ENCODE data around the gene CHST10. TPM values are rescaled to one million over a fixed set of nuclear protein-coding genes. Genes with fewer than 3 reads are reported as not detected.
"Not testable (repeated sequence)": the region's sequence is repeated elsewhere in the genome, so short reads cannot be mapped to it uniquely, and the experiment has no call there.

CHST10 gene
- total RNA-seq: 1 to 10 TPM; 6.2 to 8.5 TPM

DNA sequence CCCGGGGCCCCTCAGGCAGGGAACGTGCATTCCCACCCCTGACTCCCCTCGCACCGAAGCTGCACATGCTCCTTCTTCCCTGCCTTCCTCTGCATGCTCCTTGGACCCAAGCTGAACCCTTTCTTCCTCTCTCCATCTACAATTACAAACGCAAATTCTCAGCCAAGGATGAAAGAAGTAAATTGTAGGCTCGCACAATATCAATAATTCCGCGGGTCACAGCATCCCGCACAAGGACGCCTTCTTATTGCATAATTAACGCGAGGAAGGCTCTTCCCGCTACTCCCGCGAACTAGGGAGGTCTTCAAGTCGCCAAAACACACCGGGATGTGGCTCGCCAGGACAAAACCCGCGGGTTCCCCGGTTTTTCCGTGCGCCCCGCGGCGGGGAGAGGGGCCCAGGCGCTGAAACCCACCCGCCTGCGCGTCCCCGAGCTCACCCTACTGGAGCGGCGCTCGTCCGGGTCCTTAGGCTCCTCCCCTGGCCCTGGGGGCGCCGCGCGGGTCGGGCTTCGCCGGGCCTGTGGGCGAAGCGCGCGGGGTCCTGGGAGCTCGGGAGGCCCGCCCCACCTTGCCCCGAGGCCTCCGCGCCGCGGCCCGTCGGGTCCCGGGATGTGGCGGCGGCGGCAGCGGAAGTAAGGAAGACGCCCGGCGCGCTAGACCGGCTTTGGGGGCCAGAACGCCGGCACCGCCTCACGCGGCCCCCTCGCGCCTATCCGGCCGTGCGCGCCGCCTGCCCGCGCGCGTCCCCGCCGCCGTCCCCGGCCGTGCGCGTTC, at the start of gene CHST10:
Gene CHST10, minus strand, starts transcription at position 734 of the 776 bp plus-strand sequence. CDS start 10,993 bp downstream, outside the sequence.
- H3K4me1 Mint-ChIP-seq (ENCODE audit: low read depth): peaks cover 20% of the 10 kb centered on the region
- H3K27me3 Mint-ChIP-seq (ENCODE audit: low read depth): peaks cover 4% of the 10 kb centered on the region
- H3K4me3 Mint-ChIP-seq: peak within 1 kb of the TSS; percentile 86
- DNase-seq: peak; percentile 54
- peaks cover 2% of the 10 kb centered on the region for H3K36me3 Mint-ChIP-seq (ENCODE audit: low read depth)
- H3K27ac Mint-ChIP-seq: peak within 1 kb of the TSS; percentile 65
- H3K9me3 Mint-ChIP-seq (ENCODE audit: insufficient read depth): no peaks in the 10 kb centered on the region
- CTCF ChIA-PET: interaction anchor here (1.0 to 1.8 kb wide), 3 partner anchors 10 to 154 kb away, joined by 3 to 8 read pairs (median 4); no protein-coding TSS in a partner anchor
- ATAC-seq: peak; percentile 93
- POLR2A ChIA-PET: interaction anchor here (0.6 to 1.5 kb wide), 3 partner anchors 50 to 163 kb away, joined by 3 to 5 read pairs (median 3); partner anchors contain the start of gene PDCL3

- Mint-ChIP-seq H3K27me3 (ENCODE audit: low read depth) (peaks cover 2% of the 10 kb centered on the region), H3K27ac (no peak overlapping the region), H3K9me3 (ENCODE audit: insufficient read depth) (peaks cover 21% of the 10 kb centered on the region), H3K4me1 (ENCODE audit: low read depth) (no peaks in the 10 kb centered on the region), H3K4me3 (no peak overlapping the region), H3K36me3 (ENCODE audit: low read depth) (no peaks in the 10 kb centered on the region)
- POLR2A ChIA-PET: no interaction called here
- DNase-seq (no peak), ATAC-seq (no peak)
- CTCF ChIA-PET: no interaction called here
Observed at GRCh38 chr2:100460904-100461530, 43.5 kb upstream of the CHST10 start.

DNA sequence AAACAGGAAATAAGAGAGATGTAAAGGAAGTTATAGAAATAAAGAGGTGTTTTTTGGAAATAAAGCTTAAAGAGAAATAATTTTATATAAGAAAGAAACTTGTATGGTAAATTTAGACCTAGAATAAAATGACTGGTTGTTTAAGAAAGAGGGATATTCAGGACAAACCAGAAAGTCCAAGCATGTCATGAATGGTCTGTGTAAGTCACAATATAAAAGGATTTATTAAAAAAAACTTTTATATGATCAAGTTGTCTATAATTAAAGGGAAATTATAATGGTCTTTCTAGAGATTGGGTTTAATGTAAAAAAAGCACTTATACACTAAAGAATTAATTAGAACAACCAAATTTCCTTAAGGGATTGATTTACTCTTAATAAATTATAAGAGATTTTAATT, 38.9 kb upstream of the CHST10 start:
- H3K4me3 Mint-ChIP-seq; POLR2A ChIA-PET; H3K4me1 Mint-ChIP-seq (ENCODE audit: low read depth); H3K27ac Mint-ChIP-seq; DNase-seq; H3K27me3 Mint-ChIP-seq (ENCODE audit: low read depth); H3K36me3 Mint-ChIP-seq (ENCODE audit: low read depth); ATAC-seq; CTCF ChIA-PET: not testable (repeated sequence)
- peaks cover 27% of the 10 kb centered on the region for H3K9me3 Mint-ChIP-seq (ENCODE audit: insufficient read depth)

DNA sequence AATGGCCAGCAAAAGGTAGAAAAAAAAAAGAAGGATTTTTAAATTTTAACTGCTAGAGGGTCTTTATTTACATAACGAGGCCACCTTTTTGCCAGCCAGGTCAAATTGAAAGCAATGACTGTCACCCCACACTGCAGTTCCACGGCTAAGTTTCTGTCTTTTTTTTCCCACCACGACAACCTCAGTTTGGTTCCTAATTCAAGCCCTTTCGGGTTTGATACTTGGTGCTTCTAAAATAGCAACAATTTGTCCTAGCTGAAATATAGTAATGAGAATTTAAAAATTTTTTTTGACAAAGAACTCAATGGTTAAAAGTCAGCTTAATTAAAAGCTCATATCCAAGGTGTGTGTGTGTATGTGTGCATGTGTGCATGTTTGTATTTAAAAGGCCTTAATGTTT, 36.4 kb upstream of the CHST10 start:
- Mint-ChIP-seq H3K4me1 (ENCODE audit: low read depth) (no peaks in the 10 kb centered on the region), H3K27ac (no peak overlapping the region), H3K27me3 (ENCODE audit: low read depth) (no peaks in the 10 kb centered on the region), H3K36me3 (ENCODE audit: low read depth) (no peaks in the 10 kb centered on the region), H3K9me3 (ENCODE audit: insufficient read depth) (peaks cover 16% of the 10 kb centered on the region), H3K4me3 (no peak overlapping the region)
- no peak for DNase-seq
- POLR2A ChIA-PET: no interaction called here
- CTCF ChIA-PET: no interaction called here
- ATAC-seq: no peak

GRCh38 chr2:100451734-100452133, 34.3 kb upstream of the CHST10 start:
- ATAC-seq (no peak), DNase-seq (no peak)
- no peak overlapping the region for H3K4me3 Mint-ChIP-seq
- no peaks in the 10 kb centered on the region for H3K36me3 Mint-ChIP-seq (ENCODE audit: low read depth)
- no peaks in the 10 kb centered on the region for H3K27me3 Mint-ChIP-seq (ENCODE audit: low read depth)
- ChIA-PET POLR2A (no interaction called here), CTCF (interaction anchor here (1.0 to 1.1 kb wide), 2 partner anchors 8 to 71 kb away, joined by 3 read pairs; no protein-coding TSS in a partner anchor)
- no peak overlapping the region for H3K27ac Mint-ChIP-seq
- H3K4me1 Mint-ChIP-seq (ENCODE audit: low read depth): no peaks in the 10 kb centered on the region
- H3K9me3 Mint-ChIP-seq (ENCODE audit: insufficient read depth): peaks cover 8% of the 10 kb centered on the region

DNA sequence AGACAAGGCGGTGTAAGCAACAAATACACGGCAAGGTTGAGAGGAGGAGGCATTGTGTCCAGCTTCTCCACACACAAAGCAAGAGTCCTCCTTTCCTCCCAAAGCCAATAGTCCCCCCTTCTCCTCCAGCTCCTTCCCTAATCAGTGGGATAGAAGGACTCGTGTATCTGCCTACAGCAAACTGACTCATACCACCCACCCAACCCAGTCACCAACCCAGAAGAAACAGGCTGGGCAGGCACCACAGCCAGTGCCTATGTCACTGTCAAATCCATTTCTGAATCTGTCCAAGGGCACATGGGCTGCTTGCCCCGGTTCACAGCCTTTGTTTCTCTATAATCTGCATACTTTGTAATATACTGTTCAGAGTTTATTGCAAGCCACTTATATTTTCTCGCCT, 33.6 kb upstream of the CHST10 start:
- no peak overlapping the region for H3K4me3 Mint-ChIP-seq
- H3K36me3 Mint-ChIP-seq (ENCODE audit: low read depth): no peaks in the 10 kb centered on the region
- no peak for ATAC-seq
- ChIA-PET CTCF (interaction anchor here (1.1 kb wide), 1 partner anchor 9 kb away, joined by 3 read pairs; no protein-coding TSS in a partner anchor), POLR2A (interaction anchor here (0.8 kb wide), 1 partner anchor 9 kb away, joined by 4 read pairs; no protein-coding TSS in a partner anchor)
- no peaks in the 10 kb centered on the region for H3K4me1 Mint-ChIP-seq (ENCODE audit: low read depth)
- no peak for DNase-seq
- no peak overlapping the region for H3K27ac Mint-ChIP-seq
- no peaks in the 10 kb centered on the region for H3K27me3 Mint-ChIP-seq (ENCODE audit: low read depth)
- peaks cover 6% of the 10 kb centered on the region for H3K9me3 Mint-ChIP-seq (ENCODE audit: insufficient read depth)

GRCh38 chr2:100446696-100447095, 29.2 kb upstream of the CHST10 start:
- DNase-seq (no peak), ATAC-seq (no peak)
- H3K9me3 Mint-ChIP-seq (ENCODE audit: insufficient read depth): no peaks in the 10 kb centered on the region
- no peaks in the 10 kb centered on the region for H3K36me3 Mint-ChIP-seq (ENCODE audit: low read depth)
- no peak overlapping the region for H3K4me3 Mint-ChIP-seq
- CTCF ChIA-PET: no interaction called here
- H3K27me3 Mint-ChIP-seq (ENCODE audit: low read depth): peaks cover 5% of the 10 kb centered on the region
- no peaks in the 10 kb centered on the region for H3K4me1 Mint-ChIP-seq (ENCODE audit: low read depth)
- POLR2A ChIA-PET: interaction anchor here (0.6 kb wide), 1 partner anchor 229 kb away, joined by 3 read pairs; no protein-coding TSS in a partner anchor
- no peak overlapping the region for H3K27ac Mint-ChIP-seq

GRCh38 chr2:100437751-100438150, 20.3 kb upstream of the CHST10 start:
- ChIA-PET POLR2A (no interaction called here), CTCF (no interaction called here)
- no peak for ATAC-seq
- Mint-ChIP-seq H3K27me3 (ENCODE audit: low read depth) (peaks cover 21% of the 10 kb centered on the region), H3K4me3 (no peak overlapping the region), H3K36me3 (ENCODE audit: low read depth) (no peaks in the 10 kb centered on the region), H3K9me3 (ENCODE audit: insufficient read depth) (no peaks in the 10 kb centered on the region), H3K4me1 (ENCODE audit: low read depth) (no peaks in the 10 kb centered on the region), H3K27ac (no peak overlapping the region)
- DNase-seq: no peak

GRCh38 chr2:100429726-100430125, 12.3 kb upstream of the CHST10 start:
- Mint-ChIP-seq H3K36me3 (ENCODE audit: low read depth) (no peaks in the 10 kb centered on the region), H3K9me3 (ENCODE audit: insufficient read depth) (no peaks in the 10 kb centered on the region), H3K27ac (no peak overlapping the region), H3K4me1 (ENCODE audit: low read depth) (peaks cover 7% of the 10 kb centered on the region), H3K27me3 (ENCODE audit: low read depth) (peaks cover 27% of the 10 kb centered on the region), H3K4me3 (no peak overlapping the region)
- CTCF ChIA-PET: no interaction called here
- no peak for ATAC-seq
- no peak for DNase-seq
- POLR2A ChIA-PET: no interaction called here

GRCh38 chr2:100427627-100428258, 10.3 kb upstream of the CHST10 start:
- Mint-ChIP-seq H3K4me3 (no peak overlapping the region), H3K27me3 (ENCODE audit: low read depth) (peaks cover 28% of the 10 kb centered on the region), H3K36me3 (ENCODE audit: low read depth) (no peaks in the 10 kb centered on the region), H3K27ac (no peak overlapping the region), H3K4me1 (ENCODE audit: low read depth) (peaks cover 7% of the 10 kb centered on the region), H3K9me3 (ENCODE audit: insufficient read depth) (no peaks in the 10 kb centered on the region)
- ChIA-PET CTCF (interaction anchor here (0.6 to 1.0 kb wide), 3 partner anchors 11 to 477 kb away, joined by 3 read pairs; no protein-coding TSS in a partner anchor), POLR2A (no interaction called here)
- DNase-seq (peak; percentile 82), ATAC-seq (peak; percentile 75)

DNA sequence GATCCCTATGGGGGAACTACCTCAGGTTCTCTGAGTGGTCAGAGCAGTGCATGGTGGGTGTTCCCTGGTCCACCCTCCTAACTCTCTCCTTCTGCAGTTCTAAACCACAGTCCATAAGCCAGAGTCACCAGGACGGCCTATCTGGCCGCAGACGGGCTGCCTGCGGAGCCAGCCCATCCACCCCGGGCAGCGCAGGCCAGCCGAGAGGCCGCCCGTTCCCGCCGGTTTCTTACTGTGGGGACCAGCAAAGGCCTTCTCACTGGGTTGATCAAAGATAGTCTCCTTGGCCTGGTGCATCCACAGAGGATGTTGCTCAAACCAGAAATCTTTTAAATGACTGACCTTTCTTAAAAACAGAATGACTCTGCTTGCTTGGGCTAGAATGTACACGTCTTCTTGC, 9.6 kb upstream of the CHST10 start:
- ATAC-seq: no peak
- Mint-ChIP-seq H3K27me3 (ENCODE audit: low read depth) (peaks cover 27% of the 10 kb centered on the region), H3K27ac (no peak overlapping the region), H3K9me3 (ENCODE audit: insufficient read depth) (no peaks in the 10 kb centered on the region), H3K4me1 (ENCODE audit: low read depth) (peaks cover 7% of the 10 kb centered on the region), H3K36me3 (ENCODE audit: low read depth) (no peaks in the 10 kb centered on the region), H3K4me3 (no peak overlapping the region)
- DNase-seq: no peak
- ChIA-PET POLR2A (no interaction called here), CTCF (interaction anchor here (0.7 to 1.0 kb wide), 2 partner anchors 10 to 154 kb away, joined by 3 read pairs; no protein-coding TSS in a partner anchor)

- Mint-ChIP-seq H3K4me3 (no peak overlapping the region), H3K27me3 (ENCODE audit: low read depth) (peaks cover 28% of the 10 kb centered on the region), H3K9me3 (ENCODE audit: insufficient read depth) (no peaks in the 10 kb centered on the region), H3K4me1 (ENCODE audit: low read depth) (peaks cover 7% of the 10 kb centered on the region), H3K36me3 (ENCODE audit: low read depth) (no peaks in the 10 kb centered on the region), H3K27ac (no peak overlapping the region)
- ATAC-seq (no peak), DNase-seq (no peak)
- ChIA-PET POLR2A (no interaction called here), CTCF (no interaction called here)
Observed at GRCh38 chr2:100426384-100426720, 8.9 kb upstream of the CHST10 start.
